GM23248 (cell line): ENCODE results near the gene RAE1.

Experiments used
- EZH2 ChIP-seq: fragments of 200-600 bp; sonication (generic); IDR thresholded peaks from 2 replicates; pipeline ENCODE4 v1.6.1; 2018; ENCODE audit warnings: antibody characterized with exemption, mild to moderate bottlenecking; ENCODE audit not compliant: insufficient read depth, poor library complexity, severe bottlenecking
- EZH2phosphoT487 ChIP-seq: fragments of 200-600 bp; sonication (generic); IDR thresholded peaks from 2 replicates; pipeline ENCODE4 v1.6.1; 2018; ENCODE audit warnings: antibody characterized with exemption, moderate library complexity, mild to moderate bottlenecking, low read depth; ENCODE audit not compliant: insufficient read depth

DNA sequence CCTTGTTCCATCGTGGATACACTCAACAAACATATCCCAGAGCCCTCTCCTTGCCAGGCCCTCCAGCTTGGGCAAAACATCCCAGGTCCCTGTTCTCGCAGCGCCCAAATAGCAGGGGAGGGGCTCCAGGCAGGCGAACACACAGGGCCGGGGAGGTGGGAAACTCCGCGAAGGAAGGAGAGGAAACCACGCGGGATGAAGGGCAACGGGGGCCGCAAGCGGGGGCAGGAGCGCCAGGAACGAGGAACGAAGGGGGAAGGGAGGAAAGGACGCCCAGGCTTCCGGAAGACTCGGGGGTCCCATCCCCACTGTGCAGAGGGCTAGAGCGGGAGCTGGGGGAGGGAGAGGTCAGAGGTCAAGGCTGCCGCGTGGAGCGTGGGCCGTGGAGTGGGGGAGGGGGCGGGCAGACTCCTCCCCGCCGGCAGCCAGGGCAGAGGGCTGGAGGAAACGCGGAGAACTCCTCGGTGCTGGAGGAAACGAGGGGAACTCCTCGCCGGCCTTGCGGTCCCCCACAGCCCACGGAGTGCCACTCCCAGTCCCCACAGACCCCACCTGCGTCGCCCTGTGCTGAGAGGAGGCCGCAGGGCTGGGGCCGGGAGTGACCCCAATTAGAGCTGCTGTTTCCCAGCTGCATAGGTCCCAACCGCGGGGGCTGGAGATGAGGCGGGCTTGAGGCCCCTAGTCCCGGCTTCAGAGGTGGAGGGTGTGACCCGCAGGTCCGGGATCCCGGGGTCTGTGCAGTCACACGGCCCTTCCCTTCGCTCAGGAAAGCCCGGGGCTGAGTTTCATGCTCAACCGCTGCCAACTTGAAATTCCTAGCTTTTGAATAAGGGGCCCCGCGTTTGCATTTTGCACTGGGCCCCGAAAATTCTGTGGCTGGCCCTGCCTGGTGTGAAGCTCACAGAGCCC lies 38.9 kb downstream of the RAE1 start:
- TF ChIP-seq EZH2: no peak
- TF ChIP-seq EZH2phosphoT487: no peak
